Measurements from ENCODE around the gene FADS1. TPM values are rescaled to one million over a fixed set of nuclear protein-coding genes. Genes with fewer than 3 reads are reported as not detected.

Gene FADS1
- total and polyA plus RNA-seq, 2 donors (not counting 3 experiments of a cell fraction or from before 2014, with no cell fraction given) = 110 to 121 TPM

DNA sequence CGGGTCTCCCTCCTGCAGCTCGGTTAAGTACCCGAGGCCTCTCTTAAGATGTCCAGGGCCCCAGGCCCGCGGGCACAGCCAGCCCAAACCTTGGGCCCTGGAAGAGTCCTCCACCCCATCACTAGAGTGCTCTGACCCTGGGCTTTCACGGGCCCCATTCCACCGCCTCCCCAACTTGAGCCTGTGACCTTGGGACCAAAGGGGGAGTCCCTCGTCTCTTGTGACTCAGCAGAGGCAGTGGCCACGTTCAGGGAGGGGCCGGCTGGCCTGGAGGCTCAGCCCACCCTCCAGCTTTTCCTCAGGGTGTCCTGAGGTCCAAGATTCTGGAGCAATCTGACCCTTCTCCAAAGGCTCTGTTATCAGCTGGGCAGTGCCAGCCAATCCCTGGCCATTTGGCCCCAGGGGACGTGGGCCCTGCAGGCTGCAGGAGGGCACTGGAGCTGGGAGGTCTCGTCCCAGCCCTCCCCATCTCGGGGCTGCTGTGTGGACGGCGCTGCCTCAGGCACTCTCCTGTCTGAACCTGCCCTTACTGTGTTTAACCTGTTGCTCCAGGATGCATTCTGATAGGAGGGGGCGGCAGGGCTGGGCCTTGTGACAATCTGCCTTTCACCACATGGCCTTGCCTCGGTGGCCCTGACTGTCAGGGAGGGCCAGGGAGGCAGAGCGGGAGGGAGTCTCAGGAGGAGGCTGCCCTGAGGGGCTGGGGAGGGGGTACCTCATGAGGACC lies 49.6 kb upstream of the FADS1 start:
- Histone ChIP-seq H2AFZ (ENCODE audit: low read depth, low read length) (no peak overlapping the region), H3K9ac (replicated peaks; ENCODE audit: extremely low read depth, insufficient read depth, low read length) (no peak overlapping the region), H3K9me3 (replicated peaks; ENCODE audit: control insufficient read depth, insufficient read depth, low read length) (no peaks in the 10 kb centered on the region), H3K79me2 (ENCODE audit: control insufficient read depth, insufficient read depth, low read length) (no peaks in the 10 kb centered on the region), H3K4me1 (ENCODE audit: control insufficient read depth, extremely low read depth, insufficient read depth, low read length) (peaks cover 2% of the 10 kb centered on the region), H3K36me3 (ENCODE audit: control insufficient read depth in 2 of 2, extremely low read depth in 1 of 2, insufficient read depth in 2 of 2, low read length in 2 of 2) (peaks cover 12 to 23% of the 10 kb centered on the region in 2 experiments), H3K9me1 (replicated peaks; ENCODE audit: control insufficient read depth, extremely low read depth, insufficient read depth, low read length) (no peaks in the 10 kb centered on the region), H4K20me1 (replicated peaks; ENCODE audit: control insufficient read depth, extremely low read depth, insufficient read depth, low read length) (no peaks in the 10 kb centered on the region), H3K27me3 (ENCODE audit: control insufficient read depth in 2 of 2, insufficient read depth in 2 of 2, low read length in 2 of 2) (no peaks in the 10 kb centered on the region), H3K4me2 (ENCODE audit: insufficient read depth, low read length) (no peak overlapping the region), H3K4me3 (replicated peaks in 1 of 3; ENCODE audit: insufficient read depth in 1 of 3, low read depth in 1 of 3, low read length in 3 of 3) (no peak overlapping the region), H3K27ac (ENCODE audit: insufficient read depth, low read depth, low read length) (no peak overlapping the region)
- POLR2A ChIA-PET = no interaction called here
- dilution Hi-C loops (cut with MboI; ENCODE audit: extremely low pct_ligation_motif_present, low sequenced_read_pairs) (no loop called here), intact Hi-C loops (cut with micrococcal nuclease) (no loop called here)
- FAIRE-seq (no peak), DNase-seq (ENCODE audit: low read depth, low spot score) (no peak)
- CTCF ChIA-PET = interaction anchor here (0.9 to 1.8 kb wide), 2 partner anchors 33 to 242 kb away, joined by 3 to 11 read pairs; no protein-coding TSS in a partner anchor
- TSS peak; percentile 55 for BruUV-seq (replicated peaks)
- TF ChIP-seq FOS (IDR thresholded peaks at IDR 0.05; ENCODE audit: borderline replicate concordance, insufficient read depth, low read length) (no peak), GATA2 (IDR thresholded peaks at IDR 0.05; ENCODE audit: insufficient read depth, insufficient read length, low read depth, low read length) (no peak), POLR2AphosphoS5 (IDR thresholded peaks at IDR 0.05; ENCODE audit: insufficient read depth, low read depth, low read length) (no peak), JUN (IDR thresholded peaks at IDR 0.05; ENCODE audit: borderline replicate concordance, insufficient read depth, insufficient read length, low read depth) (no peak), POLR2A (IDR thresholded peaks at IDR 0.05; ENCODE audit: low read depth, low read length) (no peak), EZH2 (IDR thresholded peaks at IDR 0.05; ENCODE audit: borderline replicate concordance, low read depth, low read length, severe bottlenecking) (no peak), MYC (IDR thresholded peaks at IDR 0.05; ENCODE audit: low read depth, low read length) (no peak)
- TF ChIP-seq, protein P1, sequence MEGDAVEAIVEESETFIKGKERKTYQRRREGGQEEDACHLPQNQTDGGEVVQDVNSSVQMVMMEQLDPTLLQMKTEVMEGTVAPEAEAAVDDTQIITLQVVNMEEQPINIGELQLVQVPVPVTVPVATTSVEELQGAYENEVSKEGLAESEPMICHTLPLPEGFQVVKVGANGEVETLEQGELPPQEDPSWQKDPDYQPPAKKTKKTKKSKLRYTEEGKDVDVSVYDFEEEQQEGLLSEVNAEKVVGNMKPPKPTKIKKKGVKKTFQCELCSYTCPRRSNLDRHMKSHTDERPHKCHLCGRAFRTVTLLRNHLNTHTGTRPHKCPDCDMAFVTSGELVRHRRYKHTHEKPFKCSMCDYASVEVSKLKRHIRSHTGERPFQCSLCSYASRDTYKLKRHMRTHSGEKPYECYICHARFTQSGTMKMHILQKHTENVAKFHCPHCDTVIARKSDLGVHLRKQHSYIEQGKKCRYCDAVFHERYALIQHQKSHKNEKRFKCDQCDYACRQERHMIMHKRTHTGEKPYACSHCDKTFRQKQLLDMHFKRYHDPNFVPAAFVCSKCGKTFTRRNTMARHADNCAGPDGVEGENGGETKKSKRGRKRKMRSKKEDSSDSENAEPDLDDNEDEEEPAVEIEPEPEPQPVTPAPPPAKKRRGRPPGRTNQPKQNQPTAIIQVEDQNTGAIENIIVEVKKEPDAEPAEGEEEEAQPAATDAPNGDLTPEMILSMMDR (IDR thresholded peaks at IDR 0.05; ENCODE audit: extremely low read depth in 1 of 2, insufficient read depth in 1 of 2, low read depth in 1 of 2, low read length in 2 of 2) = no peak
- TF ChIP-seq, protein P2, sequence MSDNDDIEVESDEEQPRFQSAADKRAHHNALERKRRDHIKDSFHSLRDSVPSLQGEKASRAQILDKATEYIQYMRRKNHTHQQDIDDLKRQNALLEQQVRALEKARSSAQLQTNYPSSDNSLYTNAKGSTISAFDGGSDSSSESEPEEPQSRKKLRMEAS (IDR thresholded peaks at IDR 0.05; ENCODE audit: insufficient read depth, insufficient read length) = no peak

All from endothelial cell of umbilical vein (primary cell).